Activated naive CD4-positive, alpha-beta T cell treated with anti-CD3 and anti-CD28 coated beads, Interleukin-2, amount 50 U/mL, for 16 hours (primary cell): Measurements from ENCODE around the gene UBL4B.

Source experiments
- DNase-seq: peaks from one replicate; pipeline ENCODE4 v3.0.0-alpha.2; 2020

The UBL4B gene

DNA sequence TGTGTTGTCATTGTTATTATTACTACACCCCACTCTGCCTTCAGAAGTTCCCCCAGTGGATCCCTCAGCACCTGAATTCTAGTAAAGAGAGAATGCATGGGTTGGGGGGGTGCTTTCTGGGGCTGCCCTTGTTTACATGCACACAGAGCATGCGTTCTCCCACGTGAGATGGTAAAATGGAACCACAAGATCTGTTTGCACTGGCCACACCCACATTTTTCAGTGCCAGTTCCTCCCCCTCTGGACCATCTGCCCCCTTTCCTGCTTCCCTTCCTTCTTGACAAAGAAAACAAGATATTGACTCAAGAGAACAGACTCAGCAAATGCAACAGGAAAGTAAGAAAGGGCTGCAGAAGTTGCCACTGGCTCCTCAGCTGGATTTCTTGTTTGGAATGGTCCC, 46.9 kb downstream of the UBL4B start:
- no peak for DNase-seq

DNA sequence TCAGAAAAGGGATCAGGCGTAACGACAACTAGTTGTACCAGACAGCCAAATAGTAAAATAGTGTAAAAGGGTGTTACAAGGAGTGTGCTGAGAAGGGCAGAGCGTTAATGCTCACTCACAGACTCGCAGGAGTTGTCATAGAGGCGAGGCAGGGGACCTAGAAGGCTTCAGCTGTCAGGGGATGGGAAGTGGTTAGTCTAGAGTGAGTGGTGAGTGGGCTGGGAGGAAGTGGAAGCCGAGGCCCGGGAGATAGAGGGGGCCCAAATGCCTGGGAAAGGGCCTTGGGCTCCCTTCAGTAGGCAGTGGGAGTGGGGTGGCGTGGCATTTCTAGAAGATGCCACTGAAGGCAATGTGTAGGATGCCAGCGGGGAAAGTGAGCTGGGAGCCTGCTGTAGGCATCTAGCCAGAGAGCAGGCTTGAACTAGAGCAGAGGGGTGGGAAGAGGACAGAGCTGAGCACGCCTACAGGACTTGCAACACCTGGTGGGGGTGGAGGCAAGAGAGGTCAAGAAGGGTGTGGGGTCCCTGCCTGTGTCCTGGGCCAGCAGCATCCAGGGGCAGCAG, 48.4 kb downstream of the UBL4B start:
- no peak for DNase-seq

DNA sequence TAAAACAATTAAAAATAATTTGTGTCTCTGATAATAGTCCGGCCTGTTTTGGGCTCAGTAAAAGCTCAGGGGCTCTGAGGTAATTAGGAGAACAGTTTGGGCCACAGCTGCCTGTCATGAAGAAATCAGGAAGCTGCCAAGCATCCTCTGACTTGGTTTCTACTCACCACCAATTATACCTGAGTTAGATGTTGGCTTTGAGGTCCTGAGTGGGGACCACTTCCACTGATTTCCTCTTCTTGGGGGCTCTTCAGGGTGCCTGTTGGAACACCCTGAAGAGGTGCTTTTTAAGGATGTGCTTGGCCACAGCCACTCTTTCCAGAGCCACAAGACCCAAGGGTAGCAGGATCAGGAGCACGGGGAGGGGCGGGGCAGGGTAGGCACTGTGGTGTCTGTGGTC, 48.9 kb downstream of the UBL4B start:
- DNase-seq: no peak

DNA sequence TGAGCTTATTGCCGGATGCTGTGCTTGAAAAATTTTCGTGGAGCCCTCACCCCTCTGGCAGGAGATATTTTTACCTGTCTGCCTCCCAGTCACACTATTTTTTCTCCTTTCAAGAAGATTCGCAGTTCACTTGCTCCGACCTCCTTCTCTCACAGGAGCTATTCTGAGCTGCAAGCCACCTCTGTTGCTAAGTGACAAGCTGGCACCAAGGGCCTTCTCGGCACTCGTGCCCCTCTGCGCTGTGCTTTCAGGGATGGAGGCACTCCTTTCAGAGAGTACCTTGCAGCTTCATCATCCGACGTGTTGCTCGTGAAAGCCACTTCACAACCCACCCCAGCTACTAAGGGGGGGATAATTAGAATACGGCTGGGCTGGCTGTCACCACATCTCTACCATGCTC, 49.6 kb downstream of the UBL4B start:
- DNase-seq: no peak
